Activated T-helper 2 cell treated with anti-CD3 and anti-CD28 coated beads, Interferon-gamma antibody, Interleukin-2, Interleukin-4, amounts not matched to agents 10 μg/mL and 5 μg/mL and 100 μg/mL, durations not matched to agents 14 hours and 24 hours and 36 hours (primary cell): Measurements from ENCODE around the gene OXTR. TPM values are rescaled to one million over a fixed set of nuclear protein-coding genes. Genes with fewer than 3 reads are reported as not detected.

ENCODE experiments used
- DNase-seq: peaks from one replicate; pipeline ENCODE4 v3.0.0; 2021; ENCODE audit warnings: low spot score
- H3K27ac Mint-ChIP-seq: one replicate; pipeline ENCODE4 v1.8.0; 2021; ENCODE audit warnings: mixed read lengths
- H3K27me3 Mint-ChIP-seq: one replicate; pipeline ENCODE4 v1.8.0; 2021; ENCODE audit warnings: low read depth, mixed read lengths
- H3K36me3 Mint-ChIP-seq: one replicate; pipeline ENCODE4 v1.8.0; 2021; ENCODE audit warnings: low read depth, mixed read lengths
- H3K4me1 Mint-ChIP-seq: one replicate; pipeline ENCODE4 v1.8.0; 2021; ENCODE audit warnings: low read depth, mixed read lengths
- H3K4me3 Mint-ChIP-seq: one replicate; pipeline ENCODE4 v1.8.0; 2021; ENCODE audit warnings: low read depth, mild to moderate bottlenecking, moderate library complexity, mixed read lengths
- H3K9me3 Mint-ChIP-seq: one replicate; pipeline ENCODE4 v1.8.0; 2021; ENCODE audit warnings: mixed read lengths
- intact Hi-C: fragments of 100-400 bp; cut with micrococcal nuclease; formaldehyde crosslinking; loops from one replicate; pipeline ENCODE4 v1.15.1; 2023
- total RNA-seq: library from RNA; stranded (reverse); gene quantifications from 2 replicates; pipeline ENCODE4 v1.2.3, GENCODE V29; 2022

OXTR gene
- total RNA-seq, 1 donor from 2014 or later, result 1.5 TPM

DNA sequence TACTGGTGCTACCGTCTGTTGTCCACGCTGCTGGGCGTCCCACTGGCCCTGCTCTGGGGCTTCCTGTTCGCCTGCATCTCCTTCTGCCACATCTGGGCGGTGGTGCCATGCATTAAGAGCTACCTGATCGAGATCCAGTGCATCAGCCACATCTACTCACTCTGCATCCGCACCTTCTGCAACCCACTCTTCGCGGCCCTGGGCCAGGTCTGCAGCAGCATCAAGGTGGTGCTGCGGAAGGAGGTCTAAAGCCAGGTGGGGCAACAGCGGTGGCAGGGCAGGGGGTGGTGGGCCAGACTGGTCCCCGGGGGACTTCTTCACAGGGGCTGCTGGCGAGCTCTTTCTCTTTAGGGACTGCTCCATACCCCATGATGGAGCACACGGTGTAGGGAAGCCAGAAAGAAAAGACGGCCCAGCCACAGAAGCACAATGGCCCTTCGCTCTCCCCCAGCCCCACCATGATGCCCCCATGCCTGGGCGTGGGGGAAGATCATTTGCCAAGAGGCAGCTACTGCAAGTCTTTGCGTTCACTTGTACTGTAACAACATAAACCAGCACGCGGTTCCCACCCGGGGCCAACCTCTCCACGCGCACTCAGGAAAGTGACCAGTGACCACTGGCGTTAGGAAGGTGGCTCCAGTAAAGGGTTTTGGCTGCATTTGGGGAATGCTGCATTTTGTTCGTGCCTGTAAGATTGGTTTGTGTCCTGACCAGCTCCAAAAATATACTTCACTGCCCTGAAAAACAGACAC, 23.6 kb downstream of the OXTR start:
- DNase-seq, result no peak
- Mint-ChIP-seq H3K27ac (no peak overlapping the region), H3K4me3 (no peak overlapping the region), H3K36me3 (no peaks in the 10 kb centered on the region), H3K27me3 (peaks cover 5% of the 10 kb centered on the region), H3K4me1 (no peaks in the 10 kb centered on the region), H3K9me3 (no peaks in the 10 kb centered on the region)
- intact Hi-C loops, result no loop called here

DNA sequence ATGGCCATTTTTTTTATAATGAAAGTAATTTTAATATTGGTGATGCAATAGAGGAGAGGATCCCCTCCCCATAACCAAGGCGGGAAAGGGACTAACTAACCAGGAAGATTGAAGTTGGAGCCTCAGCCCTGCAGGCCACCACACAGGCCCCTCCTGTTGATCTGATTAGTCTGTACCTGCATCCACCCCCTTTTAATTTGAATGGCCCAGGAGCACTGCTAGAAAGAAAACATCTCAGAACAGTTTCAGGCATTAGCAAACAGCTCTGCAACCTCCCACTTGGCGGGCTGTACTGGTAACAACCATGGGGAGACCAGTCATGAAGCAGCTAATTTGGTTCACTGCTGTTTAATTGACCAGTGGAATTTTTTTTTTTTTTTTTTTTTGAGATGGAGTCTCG, 25.5 kb downstream of the OXTR start:
- intact Hi-C loops, result no loop called here
- Mint-ChIP-seq H3K4me1 (peaks cover 2% of the 10 kb centered on the region), H3K36me3 (no peaks in the 10 kb centered on the region), H3K9me3 (no peaks in the 10 kb centered on the region), H3K4me3 (no peak overlapping the region), H3K27ac (no peak overlapping the region), H3K27me3 (peaks cover 5% of the 10 kb centered on the region)
- no peak for DNase-seq

DNA sequence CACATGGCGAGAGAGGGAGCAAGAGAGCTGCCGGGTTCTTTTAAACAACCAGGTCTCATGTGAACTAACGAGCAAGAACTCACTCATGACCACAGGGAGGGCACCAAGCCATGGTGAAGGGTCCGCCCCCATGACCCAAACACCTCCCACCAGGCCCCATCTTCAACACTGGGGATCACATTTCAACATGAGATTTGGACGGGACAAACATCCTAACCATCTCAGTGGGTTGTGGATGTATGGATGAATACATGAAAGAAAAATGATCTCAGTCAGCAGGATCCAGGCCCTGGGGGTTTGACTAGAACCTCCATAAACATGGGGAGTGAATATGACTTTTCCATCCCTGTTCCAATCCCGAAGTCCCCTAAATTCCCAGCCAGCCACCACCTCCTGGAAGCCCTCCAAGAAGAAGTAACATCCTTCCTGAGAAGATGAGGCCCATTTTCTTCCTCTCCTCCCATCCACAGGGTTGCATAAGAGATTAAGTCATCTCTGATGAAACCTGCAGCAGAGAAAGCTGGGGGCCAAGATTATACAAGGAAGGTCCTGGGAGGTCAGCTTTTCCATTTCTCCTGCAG, 26.3 kb downstream of the OXTR start:
- Mint-ChIP-seq H3K4me3 (no peak overlapping the region), H3K27ac (no peak overlapping the region), H3K36me3 (no peaks in the 10 kb centered on the region), H3K27me3 (peaks cover 5% of the 10 kb centered on the region), H3K9me3 (no peaks in the 10 kb centered on the region), H3K4me1 (peaks cover 2% of the 10 kb centered on the region)
- no peak for DNase-seq
- intact Hi-C loops, result no loop called here

DNA sequence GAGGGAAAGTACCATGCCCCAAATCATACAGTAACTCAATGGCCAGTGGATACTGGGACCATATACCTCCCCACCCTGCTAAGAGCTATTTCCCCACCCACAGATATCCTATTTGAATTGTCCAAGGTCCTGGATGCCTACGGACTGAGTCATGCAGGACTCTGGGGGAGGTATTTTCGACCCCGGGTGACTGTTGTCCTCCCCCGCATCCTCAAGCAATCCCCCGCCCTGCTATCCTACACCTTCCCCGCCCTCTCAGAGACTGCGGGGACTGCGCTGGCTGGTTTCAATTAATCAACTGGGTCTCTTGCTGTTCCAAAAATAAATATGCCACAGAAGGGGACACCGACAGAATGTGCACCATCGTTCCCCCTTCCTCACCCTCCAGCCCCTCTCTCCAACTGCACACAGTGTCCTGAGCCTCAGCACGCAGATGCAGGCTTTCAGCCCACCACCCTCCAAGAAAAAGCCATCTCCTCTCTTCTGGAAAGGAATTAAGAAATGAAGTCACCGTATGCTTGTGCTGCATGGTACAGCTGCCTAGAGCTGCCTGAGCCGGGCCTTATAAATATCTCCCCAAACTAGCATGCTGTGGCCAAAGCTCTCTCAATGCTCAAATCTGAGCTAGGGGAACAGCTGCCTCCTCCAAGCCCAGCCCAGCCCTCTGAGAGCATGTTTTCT, 27.7 kb downstream of the OXTR start:
- H3K4me1 Mint-ChIP-seq, result peaks cover 2% of the 10 kb centered on the region
- H3K36me3 Mint-ChIP-seq, result no peaks in the 10 kb centered on the region
- H3K27ac Mint-ChIP-seq, result no peak overlapping the region
- DNase-seq, result no peak
- peaks cover 5% of the 10 kb centered on the region for H3K27me3 Mint-ChIP-seq
- H3K4me3 Mint-ChIP-seq, result no peak overlapping the region
- intact Hi-C loops, result no loop called here
- H3K9me3 Mint-ChIP-seq, result no peaks in the 10 kb centered on the region

DNA sequence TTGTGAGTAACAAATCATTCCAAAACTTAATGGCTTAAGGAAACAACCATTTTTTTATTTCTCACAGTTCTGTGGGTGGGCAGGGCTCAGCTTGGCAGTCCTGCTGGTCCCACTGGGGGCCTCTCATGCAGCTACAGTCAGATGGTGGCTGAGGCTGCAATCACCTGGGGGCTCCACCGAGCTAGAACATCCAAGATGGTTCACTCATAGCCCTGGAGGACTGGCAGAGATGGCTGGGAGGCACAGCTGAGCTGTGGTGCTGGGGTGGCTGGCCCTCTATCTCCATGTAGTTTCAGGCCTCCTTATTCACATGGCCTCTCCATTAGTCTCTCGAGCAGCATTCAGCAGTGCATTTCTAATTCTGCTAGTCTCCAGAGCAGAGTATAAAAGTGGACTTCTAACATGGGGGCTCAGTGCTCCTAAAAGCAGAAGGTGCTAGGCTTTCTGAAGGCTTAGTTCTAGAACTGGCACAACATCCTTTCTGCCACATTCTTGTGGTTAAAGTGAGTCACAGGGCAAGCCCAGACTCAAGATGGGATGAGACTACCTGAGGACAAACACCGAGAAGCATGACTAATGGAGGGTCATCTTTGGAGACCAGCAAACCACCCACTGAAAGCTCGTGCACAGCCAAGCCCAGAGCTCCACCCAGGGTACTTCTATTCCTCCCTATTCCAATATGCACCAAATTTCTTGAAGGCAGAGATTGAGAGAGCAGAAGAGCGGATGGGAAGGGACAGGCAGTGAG, 29.5 kb downstream of the OXTR start:
- intact Hi-C loops, result no loop called here
- Mint-ChIP-seq H3K4me1 (peaks cover 2% of the 10 kb centered on the region), H3K36me3 (no peaks in the 10 kb centered on the region), H3K4me3 (no peak overlapping the region), H3K27me3 (peaks cover 5% of the 10 kb centered on the region), H3K27ac (no peak overlapping the region), H3K9me3 (no peaks in the 10 kb centered on the region)
- no peak for DNase-seq

DNA sequence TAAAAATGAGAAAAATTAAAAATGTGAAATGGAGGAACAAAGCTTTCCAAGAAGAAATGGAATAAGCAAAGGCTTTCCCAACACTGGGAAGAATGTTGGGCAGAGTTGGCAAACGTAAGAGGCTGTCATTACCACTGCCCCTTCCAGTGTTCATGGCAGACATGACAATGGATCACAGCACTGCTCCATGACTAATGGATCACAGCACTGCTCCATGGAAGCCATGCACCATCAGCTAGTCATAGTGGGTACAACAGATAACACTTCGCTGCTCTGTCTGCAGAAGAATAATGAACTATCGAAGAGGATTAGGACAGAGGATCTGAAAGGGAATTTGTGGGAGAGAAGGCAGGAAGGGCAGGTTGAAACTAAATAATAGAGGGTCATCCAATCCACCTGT, 30.8 kb downstream of the OXTR start:
- H3K4me3 Mint-ChIP-seq, result no peak overlapping the region
- peaks cover 5% of the 10 kb centered on the region for H3K27me3 Mint-ChIP-seq
- no peaks in the 10 kb centered on the region for H3K9me3 Mint-ChIP-seq
- H3K36me3 Mint-ChIP-seq, result no peaks in the 10 kb centered on the region
- DNase-seq, result no peak
- peaks cover 2% of the 10 kb centered on the region for H3K4me1 Mint-ChIP-seq
- intact Hi-C loops, result no loop called here
- no peak overlapping the region for H3K27ac Mint-ChIP-seq

DNA sequence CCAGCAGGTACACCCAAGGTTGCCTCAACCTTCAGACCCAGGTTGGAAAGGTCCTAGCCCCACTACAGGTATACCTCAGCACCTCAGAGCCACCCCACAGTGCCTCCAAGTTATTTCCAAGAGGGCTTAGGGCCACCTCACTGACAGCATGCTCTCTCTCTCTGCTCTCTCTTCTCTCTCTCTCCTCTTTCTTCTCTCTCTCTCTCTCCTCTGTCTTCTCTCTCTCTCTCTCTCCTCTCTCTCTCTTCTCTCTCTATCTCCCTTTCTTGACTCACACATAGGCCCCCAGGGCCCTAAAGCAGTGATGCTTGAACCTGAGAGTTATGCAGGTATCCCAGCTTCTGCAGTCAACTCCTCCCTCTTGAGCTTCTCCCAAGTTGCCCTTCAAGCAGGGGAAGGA, 31.6 kb downstream of the OXTR start:
- H3K4me1 Mint-ChIP-seq, result peaks cover 2% of the 10 kb centered on the region
- no peak overlapping the region for H3K27ac Mint-ChIP-seq

DNA sequence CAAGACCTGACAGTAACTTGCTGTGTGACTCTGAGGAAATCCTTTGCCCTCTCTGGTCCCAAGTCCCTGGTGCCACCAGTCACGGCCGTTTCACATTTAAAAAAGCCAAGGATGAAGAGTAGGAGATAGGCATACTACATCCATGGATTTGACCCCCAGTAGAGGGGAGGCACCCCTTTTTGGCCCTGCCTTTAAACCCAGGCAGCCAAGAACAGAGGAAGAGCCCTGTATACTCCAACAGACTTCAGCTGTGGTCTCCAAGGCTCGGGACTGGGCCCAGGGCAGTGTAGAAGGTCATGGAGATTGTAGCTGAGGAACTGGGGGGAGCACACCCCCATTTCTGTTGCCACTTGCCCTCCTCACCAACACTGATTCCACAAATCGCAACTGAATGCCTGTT, 32.1 kb downstream of the OXTR start:
- Mint-ChIP-seq H3K4me3 (no peak overlapping the region), H3K36me3 (no peaks in the 10 kb centered on the region), H3K4me1 (peaks cover 2% of the 10 kb centered on the region), H3K27ac (no peak overlapping the region), H3K9me3 (no peaks in the 10 kb centered on the region), H3K27me3 (peaks cover 5% of the 10 kb centered on the region)
- intact Hi-C loops, result no loop called here
- no peak for DNase-seq

More for the DNA sequence above, 31.6 kb downstream of the OXTR start:
- Mint-ChIP-seq H3K36me3 (no peaks in the 10 kb centered on the region), H3K9me3 (no peaks in the 10 kb centered on the region), H3K27me3 (peaks cover 5% of the 10 kb centered on the region), H3K4me3 (no peak overlapping the region)
- DNase-seq, result no peak
- intact Hi-C loops, result no loop called here

DNA sequence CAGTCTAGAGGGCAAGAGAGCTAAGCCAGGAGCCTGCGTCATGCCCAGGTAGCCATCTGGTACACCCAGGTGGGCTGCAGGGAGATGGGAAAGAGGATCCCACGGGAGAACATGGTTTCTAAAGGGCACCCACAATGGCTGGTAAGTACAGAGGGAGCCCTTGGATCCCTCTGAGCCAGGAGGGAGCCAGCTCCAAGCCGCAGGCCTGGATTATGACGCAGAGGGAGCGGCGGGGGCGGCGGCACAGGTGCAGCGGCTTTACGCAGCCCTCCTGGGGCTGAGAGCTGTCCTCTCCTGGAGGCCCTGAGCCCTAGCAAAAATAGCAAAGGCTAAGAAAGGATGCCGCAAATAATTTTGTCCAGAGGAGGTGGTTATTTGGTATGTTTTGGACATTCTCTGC, 33.0 kb downstream of the OXTR start:
- H3K9me3 Mint-ChIP-seq, result no peaks in the 10 kb centered on the region
- intact Hi-C loops, result no loop called here
- H3K27me3 Mint-ChIP-seq, result no peaks in the 10 kb centered on the region
- no peak overlapping the region for H3K4me3 Mint-ChIP-seq
- no peaks in the 10 kb centered on the region for H3K36me3 Mint-ChIP-seq
- H3K4me1 Mint-ChIP-seq, result peaks cover 2% of the 10 kb centered on the region
- DNase-seq, result no peak
- H3K27ac Mint-ChIP-seq, result no peak overlapping the region

DNA sequence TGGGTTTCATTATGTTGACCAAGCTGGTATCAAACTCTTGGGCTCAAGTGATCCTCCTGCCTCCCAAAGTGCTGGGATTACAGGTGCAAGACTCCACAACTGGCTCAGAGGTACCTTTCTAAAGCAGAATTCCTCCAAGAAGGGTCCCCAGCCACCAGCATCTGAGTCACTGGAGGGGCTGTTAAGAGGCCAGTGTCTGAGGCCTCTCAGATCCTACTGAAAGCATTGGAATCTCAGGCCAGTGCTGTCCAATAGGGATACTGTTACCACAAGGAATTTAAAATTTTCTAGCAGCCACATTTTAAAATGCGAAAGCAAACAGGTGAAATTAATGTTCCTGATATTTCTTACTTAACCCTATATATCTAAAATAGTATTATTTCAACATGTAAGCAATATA, 34.5 kb downstream of the OXTR start:
- DNase-seq, result no peak
- Mint-ChIP-seq H3K9me3 (no peaks in the 10 kb centered on the region), H3K27me3 (no peaks in the 10 kb centered on the region), H3K36me3 (no peaks in the 10 kb centered on the region), H3K4me1 (no peaks in the 10 kb centered on the region), H3K4me3 (no peak overlapping the region), H3K27ac (no peak overlapping the region)
- intact Hi-C loops, result no loop called here

DNA sequence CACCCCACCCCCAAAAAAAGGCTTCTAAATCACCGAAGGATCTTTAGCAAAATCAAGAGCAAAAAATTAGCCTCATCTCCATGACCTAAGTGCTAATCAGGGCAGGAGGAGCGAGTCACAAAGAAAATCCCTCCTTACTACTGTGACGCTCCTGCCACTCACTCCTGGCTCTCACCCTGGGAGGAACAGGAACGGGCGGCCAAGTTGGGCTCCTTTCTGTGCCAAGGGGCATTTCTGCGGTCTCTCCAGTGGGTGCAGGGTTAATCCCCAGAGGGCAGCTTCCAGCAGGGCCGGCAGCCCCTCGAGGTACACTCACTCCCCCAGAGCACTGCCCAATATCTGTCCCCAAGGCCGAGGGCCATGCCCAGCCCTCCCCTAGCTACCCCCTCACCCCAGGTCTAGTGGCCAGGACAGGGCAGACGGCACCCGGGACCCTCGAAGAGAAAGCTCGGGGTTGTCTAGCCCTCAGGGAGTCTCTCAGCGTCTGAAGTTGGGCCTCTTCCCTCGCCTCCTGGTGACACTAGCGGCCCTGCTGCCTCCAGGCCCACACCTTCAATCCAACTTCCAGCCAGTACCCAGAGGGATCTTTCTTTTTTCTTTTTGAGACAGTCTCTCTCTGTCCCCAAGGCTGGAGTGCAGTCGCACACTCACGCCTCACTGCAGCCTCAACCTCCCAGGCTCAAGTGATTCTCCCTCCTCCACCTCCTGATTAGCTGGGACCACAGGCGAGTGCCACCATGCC, 35.1 kb downstream of the OXTR start:
- H3K4me1 Mint-ChIP-seq, result no peaks in the 10 kb centered on the region
- H3K36me3 Mint-ChIP-seq, result no peaks in the 10 kb centered on the region
- H3K4me3 Mint-ChIP-seq, result no peak overlapping the region
- intact Hi-C loops, result no loop called here
- no peaks in the 10 kb centered on the region for H3K9me3 Mint-ChIP-seq
- no peak for DNase-seq
- H3K27ac Mint-ChIP-seq, result no peak overlapping the region
- no peaks in the 10 kb centered on the region for H3K27me3 Mint-ChIP-seq

DNA sequence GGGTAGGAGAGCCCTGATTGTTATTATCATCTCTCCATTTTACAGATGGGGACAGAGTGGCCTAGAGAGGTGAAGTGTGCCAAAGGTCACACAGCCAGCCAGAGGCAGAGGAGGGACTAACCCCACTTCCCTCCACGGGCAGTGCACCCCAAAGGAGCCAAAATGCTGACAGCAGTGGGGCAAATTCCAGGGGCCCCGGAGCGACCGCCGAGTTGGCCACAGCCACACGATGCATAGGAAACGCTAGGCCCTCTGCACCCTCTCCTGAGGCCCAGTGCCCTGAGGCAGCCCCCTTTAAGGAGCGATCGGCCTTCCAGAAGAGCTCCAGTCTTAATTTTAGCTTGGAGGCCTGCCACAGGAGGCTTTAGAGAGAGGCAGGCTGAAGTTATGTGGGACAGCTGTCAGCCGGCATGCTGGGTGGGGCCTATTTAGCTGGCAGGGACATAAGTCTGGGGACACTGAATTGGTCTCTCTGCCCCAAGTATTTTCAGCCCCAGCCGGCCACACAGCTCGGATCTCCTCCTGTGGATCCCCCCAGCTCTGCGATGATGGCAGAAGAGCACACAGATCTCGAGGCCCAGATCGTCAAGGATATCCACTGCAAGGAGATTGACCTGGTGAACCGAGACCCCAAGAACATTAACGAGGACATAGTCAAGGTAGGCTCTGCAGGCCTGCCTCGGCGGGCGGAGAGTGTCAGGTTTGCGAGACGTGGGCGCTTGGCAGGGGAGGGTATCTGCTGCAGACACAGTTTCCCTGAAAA, 35.9 kb downstream of the OXTR start, which contains the start of gene CAV3:
Gene CAV3, plus strand, starts transcription at position 471 of the 763 bp plus-strand sequence. Its CDS starts 75 bp downstream, at position 546.
- H3K36me3 Mint-ChIP-seq, result no peaks in the 10 kb centered on the region
- no peak for DNase-seq
- no peaks in the 10 kb centered on the region for H3K4me1 Mint-ChIP-seq
- no peaks in the 10 kb centered on the region for H3K9me3 Mint-ChIP-seq
- no peaks in the 10 kb centered on the region for H3K27me3 Mint-ChIP-seq
- no peak within 1 kb of the TSS for H3K27ac Mint-ChIP-seq
- intact Hi-C loops, result no loop called here
- H3K4me3 Mint-ChIP-seq, result no peak within 1 kb of the TSS
